Skin of body (tissue), 2 donors: ENCODE data around the gene ATRNL1. TPM values are rescaled to one million over a fixed set of nuclear protein-coding genes. Genes with fewer than 3 reads are reported as not detected.

Experiments used
- DNase-seq: peaks from one replicate; lab custom pipeline; 2025; lab: John Stamatoyannopoulos, UW
- total RNA-seq: library from RNA; depleted of rRNA; stranded (reverse); fragments of >200 nt; gene quantifications from one replicate; pipeline ENCODE4 v1.2.3, GENCODE V29; 2014

The ATRNL1 gene
- total RNA-seq, 1 donor from 2014 or later, result 24.4 TPM

DNA sequence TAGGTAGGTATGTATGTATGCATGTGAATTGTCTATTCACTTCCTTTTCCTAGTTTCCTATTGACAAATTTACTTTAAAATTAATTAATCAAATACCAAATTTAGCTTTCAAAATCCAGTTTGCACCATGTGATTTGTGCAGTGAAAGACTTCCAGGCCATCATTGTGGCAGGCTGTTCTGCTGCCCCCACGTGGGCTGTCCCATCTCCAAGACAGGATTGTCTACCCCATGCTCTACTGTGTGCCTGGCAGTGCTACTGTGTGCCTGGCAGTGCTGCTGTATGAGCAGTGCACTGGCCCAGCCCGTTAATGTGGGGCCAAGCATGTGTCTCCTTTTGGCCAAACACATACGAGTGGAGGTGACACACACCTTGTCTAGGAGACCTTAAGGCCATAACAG is 805.1 kb downstream of the ATRNL1 start:
- DNase-seq, result no peak

- DNase-seq, result no peak
These were observed 809.4 kb downstream of the ATRNL1 start for GRCh38 chr10:115902596-115902995.

DNA sequence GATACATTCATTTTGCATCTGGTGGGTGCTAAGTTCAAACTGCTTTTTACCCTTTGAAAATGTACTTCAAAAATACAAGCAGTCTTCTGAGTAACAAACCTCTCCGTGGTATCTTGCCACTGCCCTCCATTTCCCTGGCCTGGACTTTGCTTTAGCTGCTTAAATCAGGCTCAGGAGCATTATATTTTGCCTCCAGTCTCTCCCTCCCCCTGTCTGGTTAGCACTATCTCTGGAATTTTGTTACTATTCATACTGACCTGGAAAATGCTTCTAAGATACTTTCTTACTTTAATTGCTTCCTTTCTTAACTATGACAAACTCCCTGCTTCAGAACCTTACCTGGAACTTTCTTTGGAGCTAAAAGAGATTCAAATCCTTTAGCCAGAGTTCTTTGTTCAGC is 810.0 kb downstream of the ATRNL1 start:
- DNase-seq, result no peak

DNA sequence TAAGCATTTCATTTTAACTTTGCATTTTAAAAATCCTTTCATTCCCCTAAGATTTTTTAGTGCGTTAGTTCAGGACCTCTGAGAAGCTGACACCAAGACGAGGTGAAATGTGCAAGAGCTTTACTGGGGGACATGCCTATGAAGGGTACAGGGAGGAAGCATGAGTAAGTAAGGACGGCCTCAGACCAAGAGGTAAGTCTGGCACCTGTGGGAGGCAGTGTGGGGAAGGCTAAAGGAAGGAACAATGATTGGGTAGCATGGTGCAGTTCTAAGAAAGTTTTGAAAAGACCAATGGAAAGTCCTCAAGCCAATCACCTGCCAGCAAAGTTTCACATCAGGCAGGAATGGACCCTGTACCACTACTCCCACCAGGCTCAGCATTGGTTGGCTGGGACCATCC is 810.7 kb downstream of the ATRNL1 start:
- DNase-seq, result no peak

DNA sequence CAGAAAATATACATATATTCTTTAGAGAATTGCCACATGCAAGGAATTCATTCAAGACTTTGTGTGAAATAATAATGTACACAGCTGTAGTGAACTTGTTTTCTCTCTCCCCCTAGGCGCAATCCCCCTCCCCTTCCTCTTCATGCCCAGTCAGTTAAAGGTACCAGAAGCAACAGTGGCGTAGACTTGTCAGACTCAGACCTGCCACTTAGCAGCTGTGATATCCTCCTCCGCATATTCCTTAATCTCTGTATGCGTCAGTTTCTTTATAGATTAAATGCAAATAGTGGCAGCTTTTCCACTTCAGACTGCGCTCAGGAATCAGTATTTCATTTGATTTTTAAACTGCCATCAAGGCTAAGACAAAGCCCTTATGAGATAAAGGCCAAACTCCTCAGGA is 815.9 kb downstream of the ATRNL1 start:
- DNase-seq, result no peak

GRCh38 chr10:115909962-115910731 is 817.0 kb downstream of the ATRNL1 start:
- no peak for DNase-seq

DNA sequence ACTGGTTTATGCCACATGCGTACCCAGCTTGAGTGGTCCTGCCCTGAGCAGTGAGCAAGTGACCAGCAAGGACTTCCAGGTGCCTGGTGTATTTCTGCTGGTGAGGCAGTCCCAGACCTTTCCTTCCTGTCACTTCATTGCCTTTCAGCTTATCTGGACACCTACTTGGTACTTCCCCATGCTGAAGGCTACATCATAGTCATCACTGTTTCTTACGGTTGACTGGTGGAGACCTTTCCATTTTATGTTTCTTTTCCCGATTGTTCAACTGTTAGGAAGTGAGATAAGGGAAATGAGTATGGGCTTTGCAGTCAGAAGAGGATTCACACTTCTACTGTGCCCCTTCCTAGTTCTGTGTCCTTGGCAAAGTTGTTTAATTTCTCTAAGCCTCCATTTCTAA is 821.3 kb downstream of the ATRNL1 start:
- no peak for DNase-seq

GRCh38 chr10:115915429-115915828 is 822.3 kb downstream of the ATRNL1 start:
- DNase-seq, result no peak

DNA sequence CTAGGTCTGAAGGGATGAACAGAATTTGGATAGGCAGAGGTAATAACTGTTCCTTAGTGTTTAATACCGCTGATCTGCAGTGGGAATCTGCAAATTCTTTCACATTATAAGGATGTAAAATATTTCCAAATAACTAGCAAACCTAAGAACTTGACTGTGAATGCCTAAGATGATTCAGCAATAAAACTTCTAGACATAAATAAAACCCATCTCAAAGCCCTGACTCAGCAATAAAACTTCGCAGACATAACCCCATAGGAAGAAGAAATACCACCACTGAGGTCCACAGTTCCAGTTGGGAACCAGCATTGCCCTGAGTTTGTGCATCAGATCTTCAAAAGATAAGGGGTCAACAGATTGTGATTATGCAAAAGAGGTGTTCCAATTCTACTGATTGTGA is 825.6 kb downstream of the ATRNL1 start:
- no peak for DNase-seq

DNA sequence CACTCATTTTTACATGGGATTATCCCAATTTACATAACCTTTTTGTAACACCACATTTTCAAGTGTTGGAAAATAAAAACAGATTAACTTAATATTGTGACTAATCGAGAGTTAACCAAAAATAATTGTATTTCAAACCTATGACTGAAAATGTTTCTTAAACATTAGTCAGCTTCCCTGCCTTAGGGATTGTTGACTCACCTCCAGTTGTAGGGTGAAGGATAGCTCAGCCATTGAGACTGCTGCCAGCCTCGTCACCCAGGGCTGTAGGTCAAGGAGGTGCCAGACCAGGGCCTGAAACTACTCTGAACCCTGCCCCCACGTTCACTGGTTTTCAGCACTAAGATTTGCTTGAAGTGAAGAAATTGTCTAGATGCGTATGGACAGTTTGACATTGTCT is 828.6 kb downstream of the ATRNL1 start:
- DNase-seq, result no peak

GRCh38 chr10:115931309-115931708 is 838.1 kb downstream of the ATRNL1 start:
- no peak for DNase-seq

DNA sequence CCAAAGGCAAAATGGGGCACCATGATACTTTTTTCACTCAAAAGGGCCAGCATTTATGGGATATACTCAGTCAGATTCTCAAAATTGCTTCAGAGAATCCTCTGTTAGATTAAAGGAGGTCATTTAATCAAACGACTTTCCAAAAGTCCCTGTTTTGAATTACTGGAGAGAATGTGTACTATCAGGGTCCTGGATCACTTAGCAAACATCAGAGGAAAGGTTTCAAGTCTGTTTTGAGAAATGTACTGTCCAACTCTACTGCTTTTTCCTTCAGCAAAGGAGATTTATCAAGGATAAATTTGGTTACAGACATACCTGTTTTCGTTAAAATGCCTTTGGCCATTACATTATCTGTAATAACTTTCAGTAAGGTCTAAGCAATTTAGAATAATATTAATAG is 838.9 kb downstream of the ATRNL1 start:
- no peak for DNase-seq

- DNase-seq, result no peak
These were observed 839.9 kb downstream of the ATRNL1 start for GRCh38 chr10:115933098-115933497.

GRCh38 chr10:115935731-115936130 is 842.6 kb downstream of the ATRNL1 start:
- no peak for DNase-seq

DNA sequence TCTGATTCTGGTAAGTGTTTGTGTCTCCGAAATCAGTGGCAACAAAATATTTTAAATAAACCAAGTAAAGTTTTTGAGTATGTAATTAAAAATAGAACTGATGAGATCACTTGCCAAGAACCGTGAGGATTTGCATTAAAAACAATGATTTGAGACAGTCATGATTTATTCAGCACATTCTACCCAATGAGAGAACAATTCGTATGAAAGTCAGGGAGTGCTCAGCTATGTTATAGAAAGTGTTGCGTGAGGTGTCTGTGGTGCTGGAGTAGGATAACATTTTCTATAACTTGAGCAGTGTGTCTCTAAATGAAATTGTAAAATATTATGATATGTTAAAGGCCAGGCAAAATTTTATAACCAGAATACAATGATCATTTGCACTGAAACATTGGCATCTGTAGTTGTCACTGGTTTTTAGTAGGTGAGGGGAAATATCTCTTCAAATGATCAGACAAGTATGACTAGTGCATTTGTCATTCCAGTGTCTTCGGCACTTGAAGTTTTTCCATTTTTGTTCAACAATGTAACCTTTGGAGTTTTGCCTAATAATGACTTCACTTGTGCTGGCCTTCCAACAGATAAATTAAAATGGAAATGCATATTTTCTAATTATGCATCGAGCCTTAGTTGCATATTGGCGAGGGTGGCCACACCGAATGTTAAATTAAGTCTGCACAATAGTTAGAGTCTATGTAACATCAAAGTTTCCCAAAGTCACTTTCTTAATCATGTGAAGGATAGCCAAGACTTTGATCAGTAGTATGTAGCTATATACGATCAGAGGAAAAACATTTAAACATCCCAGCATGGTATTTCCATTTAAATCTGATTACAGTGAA is 844.0 kb downstream of the ATRNL1 start:
- no peak for DNase-seq

GRCh38 chr10:115937768-115938056 is 844.5 kb downstream of the ATRNL1 start:
- no peak for DNase-seq

DNA sequence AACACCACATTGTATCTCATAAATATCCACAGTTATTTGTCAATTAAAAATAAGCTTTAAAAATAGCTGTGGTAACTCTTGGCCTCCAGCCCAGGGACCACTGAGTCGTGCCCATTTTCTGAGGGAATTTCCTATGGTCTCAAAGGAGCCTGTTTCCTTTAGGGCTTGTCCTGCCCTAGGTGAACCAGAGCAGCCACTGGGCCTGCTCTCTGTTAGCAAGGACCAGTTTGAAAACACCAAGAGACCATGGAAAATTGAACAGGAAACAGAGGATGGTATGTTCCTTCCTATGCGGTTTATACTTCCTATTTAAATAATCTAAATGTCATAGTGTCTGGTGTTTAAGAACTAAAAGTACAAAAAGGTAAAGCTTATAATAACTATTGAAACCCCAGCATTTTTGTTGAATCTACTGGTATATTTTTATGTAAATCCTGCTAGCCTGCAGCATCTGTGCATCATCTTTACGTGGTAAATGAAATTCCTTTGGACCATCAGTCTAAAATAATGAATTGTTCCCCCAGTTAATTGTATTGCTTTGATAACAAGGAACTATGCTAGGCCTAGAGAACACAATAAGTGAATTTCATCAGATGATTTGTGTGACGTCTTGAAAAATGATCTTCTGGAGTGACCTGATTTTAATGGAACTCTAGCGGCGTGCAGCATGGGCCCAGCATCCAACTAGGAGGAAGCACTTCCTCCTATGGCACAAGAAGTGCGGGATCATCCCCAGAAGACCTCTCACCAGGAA is 846.1 kb downstream of the ATRNL1 start:
- DNase-seq, result no peak

DNA sequence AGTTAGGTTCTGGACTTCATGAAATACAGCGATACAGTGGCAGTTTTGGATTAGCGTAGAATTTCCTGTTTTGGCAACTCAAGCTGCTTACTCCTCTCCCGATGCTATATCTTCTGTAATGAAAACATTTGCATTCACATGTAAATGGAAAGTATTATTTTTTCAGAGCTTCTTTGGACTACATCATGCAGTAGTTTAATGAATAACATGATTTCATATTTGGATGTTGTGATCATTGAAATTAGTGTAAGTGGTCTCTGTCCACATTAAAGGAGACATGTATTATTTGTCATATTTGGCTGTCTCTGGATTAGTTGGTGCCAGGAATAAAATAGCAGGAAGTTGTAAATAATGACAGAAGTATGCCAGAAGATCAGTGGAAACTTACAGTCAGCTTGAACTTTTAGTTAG is 848.2 kb downstream of the ATRNL1 start:
- DNase-seq, result peak; percentile 84

- DNase-seq, result no peak
These were observed 848.9 kb downstream of the ATRNL1 start for GRCh38 chr10:115942101-115942500.

DNA sequence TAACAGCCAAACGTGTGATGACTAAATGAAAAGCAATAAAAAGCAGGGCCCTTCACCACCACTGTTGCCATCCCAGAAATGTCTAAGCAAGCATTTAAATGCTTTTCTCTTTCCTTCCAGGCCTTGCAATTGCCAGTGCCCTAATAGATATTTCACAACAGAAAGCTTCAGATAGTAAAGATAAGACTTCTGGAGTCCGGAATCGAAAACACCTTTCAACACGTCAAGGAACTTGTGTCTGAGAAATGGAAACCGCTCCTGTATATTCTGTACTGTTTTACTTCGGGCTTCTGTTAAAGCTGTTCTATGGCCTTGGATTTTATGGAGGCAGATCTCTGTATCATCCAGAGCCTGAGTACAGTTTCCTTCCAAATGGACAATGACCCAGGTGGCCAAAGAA is 851.4 kb downstream of the ATRNL1 start:
- DNase-seq, result no peak

- DNase-seq, result no peak
These were observed 852.7 kb downstream of the ATRNL1 start for GRCh38 chr10:115945701-115946445.

GRCh38 chr10:115947104-115947503 is 853.9 kb downstream of the ATRNL1 start:
- no peak for DNase-seq
